Muscle layer of colon (tissue), 2 donors: Measurements from ENCODE around the gene TSPOAP1.

Source experiments
- H3K27ac ChIP-seq: one replicate; pipeline ENCODE4 v1.7.0; 2013; ENCODE audit warnings: low read depth, mild to moderate bottlenecking, low read length, moderate library complexity
- H3K27me3 ChIP-seq, 2 donors: one replicate each; pipeline ENCODE4 v1.7.0; 2013; ENCODE audit warnings: low read length in 2 of 2, mild to moderate bottlenecking in 2 of 2; ENCODE audit not compliant: insufficient read depth in 2 of 2, control insufficient read depth in 1 of 2
- H3K36me3 ChIP-seq: one replicate; pipeline ENCODE4 v1.7.0; 2013; ENCODE audit warnings: mild to moderate bottlenecking, low read length; ENCODE audit not compliant: insufficient read depth
- H3K4me1 ChIP-seq: one replicate; pipeline ENCODE4 v1.7.0; 2013; ENCODE audit warnings: mild to moderate bottlenecking, low read length; ENCODE audit not compliant: insufficient read depth
- H3K4me3 ChIP-seq, 2 donors: one replicate each; pipeline ENCODE4 v1.7.0; 2013; ENCODE audit warnings: low read length in 2 of 2, low read depth in 1 of 2, mild to moderate bottlenecking in 1 of 2, moderate library complexity in 1 of 2
- H3K9ac ChIP-seq: one replicate; pipeline ENCODE4 v1.7.0; 2013; ENCODE audit warnings: low read length
- H3K9me3 ChIP-seq: one replicate; pipeline ENCODE4 v1.7.0; 2013; ENCODE audit warnings: mild to moderate bottlenecking, low read length
- donor health status: abdominal sarcoma.
- donor health status: Adenocarcinoma of cecum.

TSPOAP1 gene

DNA sequence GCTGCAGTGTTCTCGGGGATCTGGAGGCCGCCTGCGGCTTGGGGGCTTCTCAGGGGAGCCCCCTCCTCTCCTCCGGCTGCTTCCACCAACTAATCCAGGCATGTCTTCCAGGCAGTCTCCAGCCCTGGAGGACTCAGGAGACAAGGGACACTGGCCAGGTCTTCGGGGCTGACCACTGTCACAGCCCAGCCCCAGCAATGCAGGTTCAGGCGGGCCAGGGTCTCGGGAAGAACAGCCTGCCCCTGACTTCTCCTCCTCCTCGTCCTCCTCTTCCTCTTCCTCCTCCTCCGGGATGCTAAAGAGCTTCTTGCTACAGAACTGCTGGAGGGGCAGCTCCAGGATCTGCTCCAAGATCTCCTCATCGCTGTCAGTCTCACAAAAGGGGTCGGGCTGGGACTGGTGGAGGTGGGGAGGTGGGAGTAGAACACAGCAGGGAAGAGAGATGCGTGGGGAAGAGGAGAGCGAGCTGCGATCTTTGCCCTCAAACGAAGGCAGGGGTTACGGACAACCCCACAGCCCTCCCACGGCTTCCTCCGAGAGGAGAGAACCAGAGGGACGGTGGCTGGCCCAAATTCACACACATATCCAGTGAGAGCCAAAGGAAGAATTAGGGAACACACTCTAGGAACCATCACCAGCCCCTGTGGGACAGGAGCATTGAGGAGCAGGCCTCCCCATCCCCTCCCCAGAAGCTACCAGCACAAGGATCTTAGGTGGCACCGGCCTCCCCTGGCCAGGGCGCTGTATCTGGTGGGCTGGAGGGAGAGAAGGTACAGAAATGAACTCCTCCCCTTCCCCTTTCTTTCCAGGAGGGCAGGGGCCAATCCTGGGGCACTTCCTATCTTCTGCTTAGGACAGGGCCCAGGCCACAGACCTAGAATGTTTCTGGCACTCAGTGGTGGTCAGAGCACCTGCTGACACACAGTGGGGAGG lies 19.3 kb downstream of the TSPOAP1 start:
- Histone ChIP-seq H3K36me3 (no peaks in the 10 kb centered on the region), H3K9ac (no peak overlapping the region), H3K27ac (no peak overlapping the region), H3K4me1 (no peaks in the 10 kb centered on the region), H3K9me3 (no peaks in the 10 kb centered on the region), H3K27me3 (no peaks in the 10 kb centered on the region), H3K4me3 (no peak overlapping the region)

DNA sequence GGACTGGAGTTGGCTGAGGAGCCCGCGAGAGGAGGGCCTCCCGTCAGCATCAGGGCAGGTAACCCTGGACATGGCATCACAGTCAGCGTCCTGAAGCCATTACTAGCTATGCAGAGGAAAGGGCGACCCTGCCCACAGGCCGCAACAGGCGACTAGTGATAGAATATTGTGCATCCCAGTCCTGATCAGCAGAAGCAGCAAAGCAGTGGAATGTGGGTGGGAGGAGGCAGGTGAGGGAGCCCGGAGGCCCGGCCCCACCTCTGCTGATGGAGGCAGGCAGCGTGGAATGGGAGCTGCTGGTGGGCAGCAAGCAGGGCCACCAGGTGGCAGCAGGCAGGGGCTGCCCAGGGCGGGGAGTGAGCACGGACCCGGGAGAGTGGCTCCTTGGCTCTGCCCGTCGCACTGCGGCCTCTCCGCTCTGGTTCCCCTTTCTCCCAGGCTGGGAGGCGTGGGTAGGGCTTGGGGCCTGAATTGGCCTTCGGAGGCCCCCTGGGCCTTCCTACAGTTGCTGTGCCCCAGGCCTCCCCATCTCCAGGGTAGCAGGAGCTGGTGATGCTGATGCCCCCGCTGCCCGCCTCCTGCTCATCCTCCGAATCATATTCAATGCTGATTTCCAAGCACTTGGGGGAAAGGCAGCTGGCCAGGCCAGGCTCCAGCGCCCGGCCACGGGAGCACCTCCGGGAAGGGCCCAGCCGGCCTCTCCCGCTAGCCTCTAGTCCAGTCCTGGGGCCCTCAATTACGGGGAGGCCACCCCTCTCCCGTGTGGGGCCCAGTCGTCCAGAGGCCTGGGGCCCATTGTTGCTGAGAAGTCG lies 20.2 kb downstream of the TSPOAP1 start:
- H3K4me3 ChIP-seq: no peak overlapping the region
- no peaks in the 10 kb centered on the region for H3K4me1 ChIP-seq
- H3K27me3 ChIP-seq: no peaks in the 10 kb centered on the region
- H3K36me3 ChIP-seq: no peaks in the 10 kb centered on the region
- H3K9me3 ChIP-seq: no peaks in the 10 kb centered on the region
- no peak overlapping the region for H3K27ac ChIP-seq
- no peak overlapping the region for H3K9ac ChIP-seq

DNA sequence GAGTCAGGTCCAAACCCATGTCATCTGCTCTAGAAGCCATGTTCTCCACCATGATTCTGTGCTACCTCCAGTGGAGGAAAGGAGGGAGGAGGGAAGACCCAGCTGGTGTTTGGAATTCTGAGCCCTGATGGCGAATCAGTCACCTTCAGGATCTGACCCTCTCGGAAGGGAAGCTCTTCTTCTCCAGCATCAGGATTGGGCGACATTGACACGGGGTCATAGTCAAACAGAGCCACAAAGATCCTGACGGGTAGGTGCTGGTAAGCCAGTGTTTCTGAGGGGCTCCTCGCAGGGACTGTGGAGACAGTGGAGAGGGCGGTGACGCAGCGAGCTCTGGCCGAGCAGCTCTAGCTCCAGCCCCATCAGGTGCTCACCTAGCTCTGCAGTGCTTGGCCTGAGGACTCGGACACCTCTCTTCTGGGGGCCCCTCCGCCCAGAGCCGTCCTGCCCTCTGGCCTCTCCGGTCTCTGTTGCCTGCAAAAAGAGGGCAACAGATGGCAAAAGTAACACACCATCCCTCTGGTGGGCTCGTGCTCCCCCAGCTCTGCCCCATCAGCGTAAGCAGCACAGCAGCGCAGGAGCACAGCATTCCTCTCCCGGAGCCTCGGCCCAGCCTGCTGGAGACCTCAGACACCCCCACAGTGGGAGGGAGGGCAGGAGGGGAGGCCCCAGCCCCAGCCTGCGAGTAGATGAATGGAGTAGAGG lies 21.0 kb downstream of the TSPOAP1 start:
- no peak overlapping the region for H3K4me3 ChIP-seq
- H3K4me1 ChIP-seq: no peaks in the 10 kb centered on the region
- no peak overlapping the region for H3K9ac ChIP-seq
- H3K9me3 ChIP-seq: no peaks in the 10 kb centered on the region
- H3K27me3 ChIP-seq: no peaks in the 10 kb centered on the region
- no peak overlapping the region for H3K27ac ChIP-seq
- no peaks in the 10 kb centered on the region for H3K36me3 ChIP-seq

- Histone ChIP-seq H3K9me3 (no peaks in the 10 kb centered on the region), H3K36me3 (no peaks in the 10 kb centered on the region), H3K4me3 (no peak overlapping the region), H3K27me3 (no peaks in the 10 kb centered on the region), H3K27ac (no peak overlapping the region), H3K4me1 (no peaks in the 10 kb centered on the region), H3K9ac (no peak overlapping the region)
These were observed 22.3 kb downstream of the TSPOAP1 start for GRCh38 chr17:58306131-58306951.

GRCh38 chr17:58305626-58306025 lies 23.0 kb downstream of the TSPOAP1 start:
- Histone ChIP-seq H3K9ac (no peak overlapping the region), H3K27ac (no peak overlapping the region), H3K9me3 (no peaks in the 10 kb centered on the region), H3K4me1 (no peaks in the 10 kb centered on the region), H3K4me3 (no peak overlapping the region), H3K36me3 (no peaks in the 10 kb centered on the region), H3K27me3 (no peaks in the 10 kb centered on the region)

DNA sequence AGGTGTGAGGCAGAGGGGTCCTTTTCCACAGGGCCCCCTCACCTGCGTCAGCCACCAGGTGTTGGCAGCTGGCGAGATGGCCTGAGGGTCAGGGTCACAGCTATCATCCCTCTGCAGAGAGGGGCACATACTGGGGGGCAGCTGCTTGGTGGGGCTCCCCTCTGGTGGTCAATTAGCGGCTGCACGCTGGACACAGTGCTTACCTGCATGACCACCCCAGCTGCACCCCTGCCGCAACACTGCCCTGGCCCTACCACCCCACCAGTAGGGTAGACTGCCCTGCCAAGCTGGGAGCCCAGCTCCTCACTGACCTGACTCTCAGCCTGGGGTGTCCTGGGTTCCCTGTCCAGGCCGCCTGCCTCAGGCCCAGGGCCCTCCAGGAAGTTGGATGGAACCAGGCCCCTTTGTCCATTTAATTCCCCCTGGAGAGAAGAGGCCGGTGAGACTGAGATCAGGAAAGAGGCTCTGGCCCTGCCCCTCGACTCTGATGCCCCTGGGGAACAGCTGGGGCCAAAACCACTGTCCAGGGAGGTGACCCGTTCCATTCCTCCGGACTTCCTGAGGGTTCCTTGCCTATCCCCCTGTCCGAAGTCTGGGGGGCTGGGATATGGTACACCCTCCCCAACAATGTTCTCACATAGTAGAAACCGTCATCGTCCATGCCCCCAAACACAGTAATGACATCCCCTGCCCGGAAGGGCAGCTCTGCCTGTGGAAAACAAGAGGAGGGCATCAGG lies 23.7 kb downstream of the TSPOAP1 start:
- Histone ChIP-seq H3K36me3 (no peaks in the 10 kb centered on the region), H3K27ac (no peak overlapping the region), H3K4me3 (no peak overlapping the region), H3K9me3 (no peaks in the 10 kb centered on the region), H3K4me1 (no peaks in the 10 kb centered on the region), H3K9ac (no peak overlapping the region), H3K27me3 (no peaks in the 10 kb centered on the region)

DNA sequence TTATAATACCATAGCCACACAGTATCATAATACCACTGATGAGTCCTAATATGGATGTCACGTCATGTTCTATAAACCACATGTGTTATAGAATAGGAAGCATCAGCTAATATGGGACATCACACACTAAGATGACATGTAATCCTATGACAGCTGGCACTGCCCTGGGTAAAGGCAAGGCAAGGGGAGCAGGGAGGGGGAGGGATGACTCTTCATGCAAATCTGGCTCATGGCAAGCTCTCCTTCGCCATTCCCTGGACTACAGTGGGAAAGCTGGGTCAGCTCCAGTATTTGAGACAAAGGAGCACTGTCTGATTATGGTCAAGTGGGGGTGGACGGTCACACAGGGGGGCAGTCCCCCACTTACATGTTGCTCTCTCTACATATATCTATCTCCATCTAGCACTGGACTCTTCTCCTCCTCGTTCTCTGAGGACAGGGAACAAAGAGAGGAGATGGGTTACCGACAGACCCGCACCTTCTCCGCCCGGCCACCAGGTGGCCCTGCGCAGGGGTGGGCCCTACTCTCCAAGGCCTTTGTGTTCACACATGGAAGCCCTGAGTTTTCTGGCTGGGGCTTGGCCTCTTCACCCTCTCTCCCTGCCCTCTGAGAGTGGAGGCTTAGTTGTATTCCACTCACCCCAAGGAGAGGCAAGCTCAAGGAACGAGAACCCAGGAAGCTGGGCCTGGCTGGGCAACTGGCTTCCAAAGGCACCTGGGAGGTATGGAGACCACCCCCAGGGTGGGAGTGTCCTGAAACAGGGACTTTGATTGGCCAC lies 24.4 kb downstream of the TSPOAP1 start:
- Histone ChIP-seq H3K9ac (no peak overlapping the region), H3K36me3 (no peaks in the 10 kb centered on the region), H3K27ac (no peak overlapping the region)

DNA sequence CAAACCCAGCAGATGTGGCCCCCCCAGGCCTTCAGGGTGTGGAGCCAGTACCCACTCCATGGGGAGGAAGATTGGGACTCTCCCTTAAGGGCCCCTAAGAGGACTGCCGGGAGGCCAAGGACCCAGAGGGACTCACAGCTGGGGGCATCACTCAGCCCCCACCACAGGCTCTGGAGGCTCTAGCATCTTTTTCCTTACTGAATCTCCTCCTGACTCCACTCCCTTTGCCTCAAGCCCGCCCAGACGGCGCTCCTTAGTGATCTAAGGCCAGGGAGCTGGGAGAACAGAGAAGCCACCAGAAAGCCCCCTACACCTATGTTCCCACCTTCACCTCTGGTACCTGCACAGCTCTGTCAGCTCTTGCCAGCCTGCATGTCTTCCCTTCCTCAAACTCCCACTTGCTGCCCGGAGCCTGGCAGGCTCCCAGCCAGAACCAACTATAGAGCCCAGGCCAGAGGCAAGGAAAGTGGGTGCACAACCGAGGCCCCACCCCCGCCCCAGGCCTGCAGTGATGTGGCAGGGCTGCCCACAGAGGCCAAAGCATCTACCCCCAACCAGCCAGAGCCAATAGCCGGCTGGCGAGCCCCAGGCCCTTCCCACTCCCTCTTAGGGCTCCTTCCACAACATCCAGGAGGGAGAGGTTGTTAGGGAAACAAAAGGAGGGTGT lies 25.5 kb downstream of the TSPOAP1 start:
- Histone ChIP-seq H3K9ac (no peak overlapping the region), H3K36me3 (no peaks in the 10 kb centered on the region), H3K27ac (no peak overlapping the region), H3K4me3 (no peak overlapping the region), H3K9me3 (no peaks in the 10 kb centered on the region), H3K27me3 (no peaks in the 10 kb centered on the region), H3K4me1 (no peaks in the 10 kb centered on the region)

More for the DNA sequence above, 24.4 kb downstream of the TSPOAP1 start:
- Histone ChIP-seq H3K4me3 (no peak overlapping the region), H3K27me3 (no peaks in the 10 kb centered on the region), H3K9me3 (no peaks in the 10 kb centered on the region), H3K4me1 (no peaks in the 10 kb centered on the region)

DNA sequence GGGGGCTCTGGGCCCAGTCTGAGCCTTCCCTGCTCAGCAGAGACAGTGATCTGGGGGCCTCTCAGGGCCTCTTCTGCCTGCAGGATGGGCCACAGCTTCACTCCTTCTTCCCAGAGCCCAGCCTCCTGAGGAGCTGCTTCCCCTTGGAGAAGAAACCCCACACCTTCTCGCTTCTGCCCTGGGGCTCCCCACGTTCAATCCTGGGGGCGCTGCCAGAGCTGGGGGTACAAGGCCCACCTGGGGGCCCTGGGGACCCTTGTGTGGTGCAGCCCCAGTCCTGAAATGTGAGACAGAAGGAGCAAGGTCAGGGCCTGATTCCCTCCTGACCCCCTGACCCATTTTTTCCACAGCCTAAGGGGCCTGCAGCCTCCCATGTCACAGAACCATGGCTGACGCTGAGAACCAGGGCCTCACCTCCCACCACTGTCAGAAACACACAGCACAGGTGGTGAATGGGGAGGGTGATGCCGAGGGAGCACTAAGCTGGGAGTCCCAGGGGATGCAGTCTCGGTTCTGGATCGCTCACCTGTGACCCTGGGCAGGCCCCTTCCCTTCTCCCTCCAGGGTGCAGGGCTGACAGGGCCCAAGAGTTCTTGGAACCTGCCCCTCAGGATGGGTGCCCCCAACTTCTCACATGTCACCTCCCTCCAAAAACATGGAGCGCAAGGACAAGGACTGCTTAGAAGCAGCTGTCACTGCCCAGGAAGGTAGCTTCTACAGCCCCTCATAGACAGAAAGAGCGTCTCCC lies 26.2 kb downstream of the TSPOAP1 start:
- no peak overlapping the region for H3K4me3 ChIP-seq
- H3K4me1 ChIP-seq: no peaks in the 10 kb centered on the region
- no peaks in the 10 kb centered on the region for H3K27me3 ChIP-seq
- no peak overlapping the region for H3K9ac ChIP-seq
- H3K36me3 ChIP-seq: no peaks in the 10 kb centered on the region
- no peak overlapping the region for H3K27ac ChIP-seq
- H3K9me3 ChIP-seq: no peaks in the 10 kb centered on the region
